Upper lobe of left lung (tissue), 6 donors: ENCODE measurements around the gene RAB30. TPM values are rescaled to one million over a fixed set of nuclear protein-coding genes. Genes with fewer than 3 reads are reported as not detected.
"Not testable (repeated sequence)": the region's sequence is repeated elsewhere in the genome, so short reads cannot be mapped to it uniquely, and the experiment has no call there.

Source experiments
- ATAC-seq, 2 donors: fragments of 200-7000 bp; cut with Tn5 transposase; one replicate each; pipeline ENCODE4 v1.9.1; 2022; ENCODE audit warnings: mild to moderate bottlenecking in 2 of 2, moderate library complexity in 2 of 2; ENCODE audit not compliant: low FRiP score in 2 of 2
- DNase-seq, 2 donors: peaks; one replicate each; pipeline ENCODE4 v3.0.0-alpha.2; 2019 to 2020
- H3K27ac ChIP-seq, 4 donors: fragments of 200-600 bp; sonication (generic); one replicate each; pipeline ENCODE4 v1.5.1; 2016 to 2019
- H3K27me3 ChIP-seq, 4 donors: fragments of 200-600 bp; sonication (generic); one replicate each; pipeline ENCODE4 v1.5.1; 2017 to 2019
- H3K36me3 ChIP-seq, 4 donors: fragments of 200-600 bp; sonication (generic); one replicate each; pipeline ENCODE4 v1.5.1; 2016 to 2019
- H3K4me1 ChIP-seq, 4 donors: fragments of 200-600 bp; sonication (generic); one replicate each; pipeline ENCODE4 v1.5.1; 2018 to 2019
- H3K4me3 ChIP-seq, 4 donors: fragments of 200-600 bp; sonication (generic); one replicate each; pipeline ENCODE4 v1.5.1; 2017 to 2019; ENCODE audit warnings: mild to moderate bottlenecking in 2 of 4, moderate library complexity in 1 of 4
- H3K9me3 ChIP-seq, 4 donors: fragments of 200-600 bp; sonication (generic); one replicate each; pipeline ENCODE4 v1.5.1; 2018 to 2019
- CTCF ChIP-seq, 6 experiments: fragments of 450-650 bp in 4 of 6; fragments of 200-600 bp in 2 of 6; sonication (generic) in 2 of 6; IDR thresholded peaks; one replicate each; pipeline ENCODE4 v1.5.1; 2016 to 2019; ENCODE audit warnings: antibody characterized with exemption in 6 of 6
- EP300 ChIP-seq, 4 donors: sonication (generic); formaldehyde crosslinking; IDR thresholded peaks; one replicate each; pipeline ENCODE4 v1.5.1; 2017; ENCODE audit warnings: antibody characterized with exemption in 4 of 4, control low read depth in 2 of 4
- POLR2A ChIP-seq, 4 donors: fragments of 450-650 bp; IDR thresholded peaks; one replicate each; pipeline ENCODE4 v1.5.1; 2016 to 2017; ENCODE audit warnings: antibody characterized with exemption in 4 of 4, mild to moderate bottlenecking in 2 of 4
- POLR2AphosphoS5 ChIP-seq, 2 donors: sonication (generic); formaldehyde crosslinking; IDR thresholded peaks; one replicate each; pipeline ENCODE4 v1.5.1; 2017; ENCODE audit warnings: antibody characterized with exemption in 2 of 2
- WGBS, 2 donors: methylation state at CpG; one replicate each; pipeline ENCODE4 v1.1.5; 2017 to 2018; 5-methylcytosine and 5-hydroxymethylcytosine counted together
- total RNA-seq, 6 donors: library from RNA; depleted of rRNA in 4 of 6; stranded (reverse); fragments of >200 nt in 4 of 6; gene quantifications; one replicate each; pipeline versions ENCODE4 v1.1.0 to v1.2.1, GENCODE V29; 2016 to 2021
- donor health status: DM: no; HTN: no; CAD: no; lungs with moderate emphysema.
- donor health status: DM: no; HTN: yes; CAD: no; lungs with severe emphysema.

The RAB30 gene
- total RNA-seq, 6 donors from 2014 or later: 2.7 to 19.3 (median 9.6) TPM

DNA sequence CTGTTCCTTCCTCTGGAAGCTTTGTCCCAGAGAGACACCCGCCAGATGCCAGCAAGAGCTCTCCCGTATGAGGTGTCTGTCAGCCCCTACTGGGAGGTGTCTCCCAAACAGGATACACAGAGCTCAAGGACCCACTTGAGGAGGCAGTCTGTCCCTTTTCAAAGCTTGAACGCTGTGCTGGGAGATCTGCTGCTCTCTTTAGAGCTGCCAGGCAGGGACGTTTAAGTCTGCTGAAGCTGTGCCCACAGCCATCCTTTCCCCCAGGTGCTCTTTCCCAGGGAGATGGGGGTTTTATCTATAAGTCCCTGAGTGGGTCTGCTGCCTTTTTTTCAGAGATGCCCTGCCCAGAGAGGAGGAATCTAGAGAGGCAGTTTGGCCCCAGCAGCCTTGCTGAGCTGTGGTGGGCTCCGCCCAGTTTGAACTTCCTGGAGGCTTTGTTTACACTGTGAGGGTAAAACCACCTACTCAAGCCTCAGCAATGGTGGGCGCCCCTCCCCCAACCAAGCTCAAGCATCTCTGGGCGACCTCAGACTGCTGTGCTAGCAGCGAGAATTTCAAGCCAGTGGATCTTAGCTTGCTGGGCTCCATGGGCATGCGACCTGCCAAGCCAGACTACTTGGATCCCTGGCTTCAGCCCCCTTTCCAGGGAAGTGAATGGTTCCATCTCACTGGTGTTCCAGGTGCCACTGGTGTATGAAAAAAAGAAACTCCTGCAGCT is 115.8 kb downstream of the RAB30 start:
- peak in 1 of 2 donors; percentile 16 for TF ChIP-seq POLR2AphosphoS5 (IDR thresholded peaks at IDR 0.05)
- H3K27me3 ChIP-seq, ATAC-seq, H3K36me3 ChIP-seq, H3K4me3 ChIP-seq, H3K27ac ChIP-seq, H3K9me3 ChIP-seq: not testable (repeated sequence)
- 55 to 56% methylated on average over 3 to 9 of the region's 9 CpGs for WGBS, 2 donors
- H3K4me1 ChIP-seq: peaks cover 0 to 16% (median 11%) of the 10 kb centered on the region in 4 donors
- peak in 1 of 2 donors; percentile 57 for DNase-seq

DNA sequence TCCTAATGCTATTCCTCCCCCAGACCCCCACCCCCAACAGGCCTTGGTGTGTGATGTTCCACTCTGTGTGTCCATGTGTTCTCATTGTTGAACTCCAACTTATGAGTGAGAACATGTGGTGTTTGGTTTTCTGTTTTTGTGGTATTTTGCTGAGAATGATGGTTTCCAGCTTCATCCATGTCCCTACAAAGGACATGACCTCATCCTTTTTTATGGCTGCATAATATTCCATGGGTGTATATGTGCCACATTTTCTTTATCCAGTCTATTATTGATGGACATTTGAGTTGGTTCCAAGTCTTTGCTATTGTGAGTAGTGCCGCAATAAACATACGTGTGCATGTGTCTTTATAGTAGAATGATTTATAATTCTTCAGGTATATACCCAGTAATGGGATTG is 121.2 kb downstream of the RAB30 start:
- H3K27ac ChIP-seq, H3K4me3 ChIP-seq, DNase-seq, H3K9me3 ChIP-seq, H3K4me1 ChIP-seq, ATAC-seq, H3K27me3 ChIP-seq, H3K36me3 ChIP-seq: not testable (repeated sequence)
- WGBS, 2 donors: 94 to 95% methylated on average over 2 of the region's 2 CpGs

DNA sequence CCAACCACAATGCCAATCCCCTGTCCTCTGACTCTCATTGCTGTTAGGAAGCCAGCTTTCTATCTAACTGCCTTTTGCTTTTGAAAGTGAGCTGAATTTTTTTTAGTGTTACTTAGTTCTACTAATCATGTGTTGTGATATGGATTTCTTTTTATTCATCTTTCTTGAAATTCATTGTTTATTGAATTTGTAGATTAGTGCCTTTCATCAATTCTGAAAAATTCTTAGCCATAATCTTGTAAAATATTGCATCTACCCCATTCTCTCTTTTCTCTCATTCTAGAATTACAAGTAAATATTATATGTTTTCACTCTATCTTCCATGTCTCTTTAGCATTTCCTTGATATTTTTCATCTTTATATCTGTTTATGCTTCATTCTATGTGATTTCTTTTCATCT is 122.3 kb downstream of the RAB30 start:
- Histone ChIP-seq H3K36me3 (no peaks in the 10 kb centered on the region), H3K27ac (no peak overlapping the region), H3K27me3 (no peaks in the 10 kb centered on the region), H3K4me3 (no peak overlapping the region), H3K9me3 (no peaks in the 10 kb centered on the region), H3K4me1 (no peaks in the 10 kb centered on the region)
- DNase-seq: no peak
- TF ChIP-seq EP300 (IDR thresholded peaks at IDR 0.05) (no peak), POLR2AphosphoS5 (IDR thresholded peaks at IDR 0.05) (no peak), CTCF (IDR thresholded peaks at IDR 0.05) (no peak), POLR2A (IDR thresholded peaks at IDR 0.05) (no peak)
- no peak for ATAC-seq

- H3K27me3 ChIP-seq: no peaks in the 10 kb centered on the region
- DNase-seq (no peak), ATAC-seq (peak in 1 of 2 donors; percentile 46)
- TF ChIP-seq EP300 (IDR thresholded peaks at IDR 0.05): no peak
- no peak for TF ChIP-seq CTCF (IDR thresholded peaks at IDR 0.05)
- no peaks in the 10 kb centered on the region for H3K9me3 ChIP-seq
- no peak overlapping the region for H3K27ac ChIP-seq
- H3K4me3 ChIP-seq: no peak overlapping the region
- H3K36me3 ChIP-seq: no peaks in the 10 kb centered on the region
- no peaks in the 10 kb centered on the region for H3K4me1 ChIP-seq
These were observed 126.0 kb downstream of the RAB30 start for GRCh38 chr11:82945682-82946081.

GRCh38 chr11:82945041-82945440 is 126.7 kb downstream of the RAB30 start:
- H3K27ac ChIP-seq, ATAC-seq, H3K36me3 ChIP-seq, DNase-seq, H3K4me1 ChIP-seq, H3K4me3 ChIP-seq, H3K9me3 ChIP-seq, H3K27me3 ChIP-seq: not testable (repeated sequence)
- 94% methylated on average over 1 of the region's 1 CpG; no CpG with 5 or more reads in 1 of the 2 donors for WGBS, 2 donors

- H3K27me3 ChIP-seq: no peaks in the 10 kb centered on the region
- DNase-seq (no peak), ATAC-seq (peak in 1 of 2 donors; percentile 63)
- H3K27ac ChIP-seq: no peak overlapping the region
- no peaks in the 10 kb centered on the region for H3K4me1 ChIP-seq
- H3K9me3 ChIP-seq: no peaks in the 10 kb centered on the region
- no peak overlapping the region for H3K4me3 ChIP-seq
- WGBS, 2 donors: 85 to 90% methylated on average over 2 of the region's 2 CpGs
- TF ChIP-seq CTCF (IDR thresholded peaks at IDR 0.05) (no peak), POLR2A (IDR thresholded peaks at IDR 0.05) (no peak), POLR2AphosphoS5 (IDR thresholded peaks at IDR 0.05) (no peak), EP300 (IDR thresholded peaks at IDR 0.05) (no peak)
- H3K36me3 ChIP-seq: no peaks in the 10 kb centered on the region
These were observed 127.5 kb downstream of the RAB30 start for GRCh38 chr11:82944198-82944597.

GRCh38 chr11:82943430-82943829 is 128.3 kb downstream of the RAB30 start:
- not testable (repeated sequence) for H3K4me3 ChIP-seq, DNase-seq, H3K27ac ChIP-seq, H3K4me1 ChIP-seq, ATAC-seq, H3K9me3 ChIP-seq, H3K27me3 ChIP-seq, H3K36me3 ChIP-seq
- 91 to 95% methylated on average over 1 of the region's 1 CpG for WGBS, 2 donors
